ENCODE measurements around the gene OVAAL.

GRCh38 chr1:180611016-180611930, 52.5 kb downstream of the OVAAL start:
- TF ChIP-seq EZH2 (IDR thresholded peaks at IDR 0.05; ENCODE audit: borderline replicate concordance, insufficient read depth, low read depth, low read length, poor library complexity, severe bottlenecking): no peak
- no peak for TF ChIP-seq CTCF (IDR thresholded peaks at IDR 0.05)
